ENCODE results near the gene C4orf50. TPM values are rescaled to one million over a fixed set of nuclear protein-coding genes. Genes with fewer than 3 reads are reported as not detected.

C4orf50 gene
- polyA plus RNA-seq, 3 donors = not detected

DNA sequence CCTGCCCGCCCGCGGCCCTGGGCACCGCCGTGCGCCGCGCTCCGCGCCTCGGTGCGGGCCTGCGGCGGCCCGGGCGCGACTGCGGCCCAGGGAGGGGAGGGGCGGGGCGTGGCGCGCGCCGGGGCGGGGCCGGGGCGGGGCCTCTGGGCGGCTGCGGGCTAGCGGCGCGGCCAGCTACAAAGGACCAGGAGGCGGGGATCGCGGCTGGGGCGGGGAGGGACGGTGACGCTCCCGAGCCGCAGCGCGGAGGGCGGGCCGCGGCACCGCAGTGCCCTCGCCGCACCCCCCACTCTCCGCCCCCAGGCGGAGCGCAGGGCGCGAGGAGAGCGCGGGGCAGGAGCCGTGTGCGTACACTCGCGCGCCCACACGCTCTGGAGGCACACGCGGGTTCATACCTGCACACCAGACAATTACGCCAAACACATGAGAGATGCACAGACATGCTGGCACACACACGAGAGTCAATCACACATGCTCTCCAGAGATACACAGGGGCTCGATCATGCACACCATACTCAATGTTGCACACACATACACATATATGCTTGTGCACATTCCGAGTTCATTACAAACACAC lies 125.1 kb downstream of the C4orf50 start, which contains the start of gene CRMP1:
CRMP1 (minus strand) TSS at position 83 of the 577 bp plus-strand sequence. CDS start 117 bp downstream, outside the sequence.
- peaks cover 58 to 76% (median 68%) of the 10 kb centered on the region in 3 donors for H3K27me3 Mint-ChIP-seq (ENCODE audit: low read depth in 3 of 3)
- Histone ChIP-seq H3K27me3 (ENCODE audit: control insufficient read depth in 2 of 2, insufficient read depth in 2 of 2, low read length in 2 of 2) (peaks cover 36 to 63% of the 10 kb centered on the region in 2 donors), H3K9ac (ENCODE audit: insufficient read depth, low read length, poor library complexity, severe bottlenecking) (no peak within 1 kb of the TSS), H3K9me3 (replicated peaks in 1 of 2; ENCODE audit: control insufficient read depth in 1 of 2, insufficient read depth in 1 of 2, low read length in 2 of 2) (peaks cover 7 to 24% of the 10 kb centered on the region in 2 donors), H4K20me1 (ENCODE audit: insufficient read depth, low read length) (no peaks in the 10 kb centered on the region), H3K4me2 (replicated peaks; ENCODE audit: extremely low read depth, low read length, poor library complexity, severe bottlenecking) (no peak within 1 kb of the TSS), H2AFZ (ENCODE audit: insufficient read depth, low read depth, low read length, poor library complexity, severe bottlenecking) (no peak within 1 kb of the TSS), H3K4me3 (replicated peaks in 1 of 3; ENCODE audit: low read depth in 2 of 3, low read length in 3 of 3) (no peak within 1 kb of the TSS), H3K4me1 (ENCODE audit: control insufficient read depth in 1 of 2, insufficient read depth in 2 of 2, low read length in 2 of 2) (no peaks in the 10 kb centered on the region), H3K36me3 (replicated peaks in 1 of 2; ENCODE audit: control insufficient read depth in 1 of 2, insufficient read depth in 2 of 2, low read length in 2 of 2) (no peaks in the 10 kb centered on the region), H3K27ac (ENCODE audit: low read depth in 1 of 2, low read length in 2 of 2) (no peak within 1 kb of the TSS), H3K79me2 (ENCODE audit: insufficient read depth, low read length) (no peaks in the 10 kb centered on the region)
- intact Hi-C loops (cut with micrococcal nuclease) = no loop called here
- DNase-seq = no peak
- 8% methylated on average over 45 of the region's 67 CpGs for WGBS (ENCODE audit: insufficient coverage)
- H3K4me1 Mint-ChIP-seq = no peaks in the 10 kb centered on the region
- H3K4me3 Mint-ChIP-seq = peak within 1 kb of the TSS in 1 of 2 donors; percentile 84
- H3K27ac Mint-ChIP-seq = peak within 1 kb of the TSS in 1 of 7 donors; percentile 41
- TF ChIP-seq, protein P1, sequence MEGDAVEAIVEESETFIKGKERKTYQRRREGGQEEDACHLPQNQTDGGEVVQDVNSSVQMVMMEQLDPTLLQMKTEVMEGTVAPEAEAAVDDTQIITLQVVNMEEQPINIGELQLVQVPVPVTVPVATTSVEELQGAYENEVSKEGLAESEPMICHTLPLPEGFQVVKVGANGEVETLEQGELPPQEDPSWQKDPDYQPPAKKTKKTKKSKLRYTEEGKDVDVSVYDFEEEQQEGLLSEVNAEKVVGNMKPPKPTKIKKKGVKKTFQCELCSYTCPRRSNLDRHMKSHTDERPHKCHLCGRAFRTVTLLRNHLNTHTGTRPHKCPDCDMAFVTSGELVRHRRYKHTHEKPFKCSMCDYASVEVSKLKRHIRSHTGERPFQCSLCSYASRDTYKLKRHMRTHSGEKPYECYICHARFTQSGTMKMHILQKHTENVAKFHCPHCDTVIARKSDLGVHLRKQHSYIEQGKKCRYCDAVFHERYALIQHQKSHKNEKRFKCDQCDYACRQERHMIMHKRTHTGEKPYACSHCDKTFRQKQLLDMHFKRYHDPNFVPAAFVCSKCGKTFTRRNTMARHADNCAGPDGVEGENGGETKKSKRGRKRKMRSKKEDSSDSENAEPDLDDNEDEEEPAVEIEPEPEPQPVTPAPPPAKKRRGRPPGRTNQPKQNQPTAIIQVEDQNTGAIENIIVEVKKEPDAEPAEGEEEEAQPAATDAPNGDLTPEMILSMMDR (IDR thresholded peaks at IDR 0.05) = no peak
- H3K36me3 Mint-ChIP-seq = no peaks in the 10 kb centered on the region
- peaks cover 0 to 22% (median 8%) of the 10 kb centered on the region in 7 donors for H3K9me3 Mint-ChIP-seq

DNA sequence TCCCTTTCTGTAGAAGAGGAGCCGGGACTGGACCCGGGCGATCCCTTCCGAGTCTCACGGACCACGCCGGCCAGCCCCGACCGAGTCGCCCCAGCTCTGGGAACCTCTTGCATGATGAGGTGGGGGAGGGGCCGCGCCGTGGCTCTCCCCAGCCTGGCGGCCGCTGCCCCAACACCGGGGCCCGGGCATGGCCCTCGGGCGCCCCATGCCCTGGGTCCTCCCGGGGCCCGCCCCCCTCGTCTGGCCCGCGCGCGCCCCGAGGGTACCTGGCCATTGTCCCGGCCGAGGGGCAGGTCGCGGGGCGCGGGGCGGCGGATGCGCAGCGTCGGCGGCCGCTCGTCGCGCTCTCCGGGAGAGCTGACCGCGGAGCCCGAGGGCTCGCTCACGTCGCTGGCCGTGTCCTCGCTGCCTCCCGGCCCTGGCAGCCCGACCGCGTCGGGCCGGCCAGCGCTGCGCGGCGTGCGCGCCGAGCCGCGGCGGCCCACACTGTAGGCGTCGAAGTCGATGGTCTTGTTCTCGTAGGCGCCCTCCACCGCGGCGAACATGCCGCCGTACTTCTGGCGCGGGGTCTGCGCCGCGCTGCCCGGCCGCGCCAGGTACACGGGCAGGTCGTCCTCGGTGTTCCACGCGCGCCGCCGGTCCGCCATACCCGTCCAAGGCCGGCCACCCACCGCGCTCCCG lies 125.8 kb downstream of the C4orf50 start:
- Histone ChIP-seq H3K27ac (ENCODE audit: low read depth in 1 of 2, low read length in 2 of 2) (no peak overlapping the region), H3K27me3 (ENCODE audit: control insufficient read depth in 2 of 2, insufficient read depth in 2 of 2, low read length in 2 of 2) (peaks cover 38 to 66% of the 10 kb centered on the region in 2 donors), H3K9ac (ENCODE audit: insufficient read depth, low read length, poor library complexity, severe bottlenecking) (no peak overlapping the region), H3K4me2 (replicated peaks; ENCODE audit: extremely low read depth, low read length, poor library complexity, severe bottlenecking) (no peak overlapping the region), H2AFZ (ENCODE audit: insufficient read depth, low read depth, low read length, poor library complexity, severe bottlenecking) (no peak overlapping the region), H3K36me3 (replicated peaks in 1 of 2; ENCODE audit: control insufficient read depth in 1 of 2, insufficient read depth in 2 of 2, low read length in 2 of 2) (no peaks in the 10 kb centered on the region), H3K4me3 (replicated peaks in 1 of 3; ENCODE audit: low read depth in 2 of 3, low read length in 3 of 3) (no peak overlapping the region), H3K9me3 (replicated peaks in 1 of 2; ENCODE audit: control insufficient read depth in 1 of 2, insufficient read depth in 1 of 2, low read length in 2 of 2) (peaks cover 7 to 24% of the 10 kb centered on the region in 2 donors), H4K20me1 (ENCODE audit: insufficient read depth, low read length) (no peaks in the 10 kb centered on the region), H3K79me2 (ENCODE audit: insufficient read depth, low read length) (no peaks in the 10 kb centered on the region), H3K4me1 (ENCODE audit: control insufficient read depth in 1 of 2, insufficient read depth in 2 of 2, low read length in 2 of 2) (no peaks in the 10 kb centered on the region)
- WGBS (ENCODE audit: insufficient coverage) = 4% methylated on average over 98 of the region's 100 CpGs
- intact Hi-C loops (cut with micrococcal nuclease) = no loop called here
- Mint-ChIP-seq H3K9me3 (peaks cover 0 to 22% (median 8%) of the 10 kb centered on the region in 7 donors), H3K4me3 (peak overlapping the region in 1 of 2 donors; percentile 84), H3K27me3 (ENCODE audit: low read depth in 3 of 3) (peaks cover 58 to 80% (median 64%) of the 10 kb centered on the region in 3 donors), H3K36me3 (no peaks in the 10 kb centered on the region), H3K27ac (no peak overlapping the region), H3K4me1 (no peaks in the 10 kb centered on the region)
- TF ChIP-seq, protein P1 (IDR thresholded peaks at IDR 0.05) = no peak
- no peak for DNase-seq
